Esophagus mucosa (tissue), 1 donor: ENCODE measurements around the gene NFATC1. TPM values are rescaled to one million over a fixed set of nuclear protein-coding genes. Genes with fewer than 3 reads are reported as not detected.

Experiments used
- ATAC-seq: fragments of 200-7000 bp; cut with Tn5 transposase; one replicate; pipeline ENCODE4 v1.9.1; 2020
- total RNA-seq: library from RNA; stranded (reverse); gene quantifications from one replicate; pipeline ENCODE4 v1.2.4, GENCODE V29; 2023
- donor health status: DM: yes; HTN: yes; CAD: no.

Gene NFATC1
- total RNA-seq, 1 donor from 2014 or later = 1.8 TPM

- ATAC-seq = peak; percentile 26
Measured at GRCh38 chr18:79523736-79524180, 128.0 kb downstream of the NFATC1 start.

- ATAC-seq = peak; percentile 28
Measured at GRCh38 chr18:79524181-79525078, 128.7 kb downstream of the NFATC1 start.

- ATAC-seq = peak; percentile 83
Measured at GRCh38 chr18:79525556-79526467, 130.1 kb downstream of the NFATC1 start.

- no peak for ATAC-seq
Measured at GRCh38 chr18:79526468-79527460, 131.0 kb downstream of the NFATC1 start.

- no peak for ATAC-seq
Measured at GRCh38 chr18:79527656-79528315, 132.1 kb downstream of the NFATC1 start.

GRCh38 chr18:79528316-79528695 lies 132.6 kb downstream of the NFATC1 start:
- ATAC-seq = no peak

GRCh38 chr18:79528846-79529245 lies 133.1 kb downstream of the NFATC1 start:
- ATAC-seq = peak; percentile 47

GRCh38 chr18:79529296-79529695 lies 133.6 kb downstream of the NFATC1 start:
- ATAC-seq = no peak

- ATAC-seq = no peak
Measured at GRCh38 chr18:79529991-79530390, 134.3 kb downstream of the NFATC1 start.

GRCh38 chr18:79530821-79531220 lies 135.1 kb downstream of the NFATC1 start:
- ATAC-seq = no peak

GRCh38 chr18:79531386-79531785 lies 135.7 kb downstream of the NFATC1 start:
- no peak for ATAC-seq

- no peak for ATAC-seq
Measured at GRCh38 chr18:79531926-79532312, 136.2 kb downstream of the NFATC1 start.

- no peak for ATAC-seq
Measured at GRCh38 chr18:79532313-79533007, 136.7 kb downstream of the NFATC1 start.

- no peak for ATAC-seq
Measured at GRCh38 chr18:79533146-79533545, 137.4 kb downstream of the NFATC1 start.

GRCh38 chr18:79533591-79533990 lies 137.9 kb downstream of the NFATC1 start:
- ATAC-seq = no peak

- ATAC-seq = no peak
Measured at GRCh38 chr18:79534356-79534755, 138.6 kb downstream of the NFATC1 start.

GRCh38 chr18:79537758-79538157 lies 142.0 kb downstream of the NFATC1 start:
- ATAC-seq = no peak

GRCh38 chr18:79538635-79539034 lies 142.9 kb downstream of the NFATC1 start:
- ATAC-seq = no peak

GRCh38 chr18:79540161-79540903 lies 144.6 kb downstream of the NFATC1 start:
- peak; percentile 90 for ATAC-seq

- peak; percentile 24 for ATAC-seq
Measured at GRCh38 chr18:79540904-79541282, 145.2 kb downstream of the NFATC1 start.
